Memory B cell (primary cell): Measurements from ENCODE around the gene HSD3B7.
A peak's percentile ranks its signal among the peaks of the same experiment; 100 is the strongest.
"Not testable (repeated sequence)": the region's sequence is repeated elsewhere in the genome, so short reads cannot be mapped to it uniquely, and the experiment has no call there.

Experiments
- ATAC-seq: fragments of 150-1000 bp; cut with Tn5 transposase; 2 replicates; pipeline ENCODE4 v1.10.0; 2021; ENCODE audit warnings: low read depth, mild to moderate bottlenecking, moderate library complexity
- DNase-seq, 2 donors: peaks; one replicate each; pipeline ENCODE4 v3.0.0; 2022; ENCODE audit warnings: low spot score in 2 of 2
- H3K27ac Mint-ChIP-seq: one replicate; pipeline ENCODE4 v1.8.0; 2022; ENCODE audit warnings: mild to moderate bottlenecking, moderate library complexity, mixed read lengths
- H3K27me3 Mint-ChIP-seq: one replicate; pipeline ENCODE4 v1.8.0; 2022; ENCODE audit warnings: mixed read lengths
- H3K36me3 Mint-ChIP-seq: one replicate; pipeline ENCODE4 v1.8.0; 2022; ENCODE audit warnings: mild to moderate bottlenecking, mixed read lengths
- H3K4me1 Mint-ChIP-seq: one replicate; pipeline ENCODE4 v1.8.0; 2022; ENCODE audit warnings: mixed read lengths
- H3K4me3 Mint-ChIP-seq: one replicate; pipeline ENCODE4 v1.8.0; 2022; ENCODE audit warnings: mild to moderate bottlenecking, moderate library complexity, mixed read lengths
- H3K9me3 Mint-ChIP-seq: one replicate; pipeline ENCODE4 v1.8.0; 2022; ENCODE audit warnings: mixed read lengths

The HSD3B7 gene

GRCh38 chr16:31007684-31008083, 22.7 kb downstream of the HSD3B7 start:
- H3K36me3 Mint-ChIP-seq: no peaks in the 10 kb centered on the region

GRCh38 chr16:31008149-31008548, 23.1 kb downstream of the HSD3B7 start:
- DNase-seq: no peak
- no peak for ATAC-seq
- peaks cover 4% of the 10 kb centered on the region for H3K4me1 Mint-ChIP-seq
- H3K27ac Mint-ChIP-seq: no peak overlapping the region
- no peak overlapping the region for H3K4me3 Mint-ChIP-seq
- no peaks in the 10 kb centered on the region for H3K36me3 Mint-ChIP-seq
- peaks cover under 1% of the 10 kb centered on the region for H3K9me3 Mint-ChIP-seq
- H3K27me3 Mint-ChIP-seq: peaks cover 29% of the 10 kb centered on the region

More at GRCh38 chr16:31007684-31008083, 22.7 kb downstream of the HSD3B7 start:
- peaks cover 29% of the 10 kb centered on the region for H3K27me3 Mint-ChIP-seq
- DNase-seq (no peak), ATAC-seq (no peak)
- peaks cover 3% of the 10 kb centered on the region for H3K4me1 Mint-ChIP-seq
- H3K9me3 Mint-ChIP-seq: no peaks in the 10 kb centered on the region
- no peak overlapping the region for H3K27ac Mint-ChIP-seq
- H3K4me3 Mint-ChIP-seq: no peak overlapping the region

GRCh38 chr16:31008551-31008950, 23.5 kb downstream of the HSD3B7 start:
- Mint-ChIP-seq H3K27me3 (peaks cover 29% of the 10 kb centered on the region), H3K36me3 (no peaks in the 10 kb centered on the region), H3K9me3 (peaks cover 3% of the 10 kb centered on the region), H3K27ac (no peak overlapping the region), H3K4me1 (peaks cover 8% of the 10 kb centered on the region), H3K4me3 (no peak overlapping the region)
- DNase-seq (no peak), ATAC-seq (no peak)

- H3K9me3 Mint-ChIP-seq: peaks cover 3% of the 10 kb centered on the region
- no peak overlapping the region for H3K4me3 Mint-ChIP-seq
- H3K36me3 Mint-ChIP-seq: no peaks in the 10 kb centered on the region
- no peak for DNase-seq
- no peak overlapping the region for H3K27ac Mint-ChIP-seq
- H3K4me1 Mint-ChIP-seq: peaks cover 11% of the 10 kb centered on the region
- ATAC-seq: no peak
- peaks cover 29% of the 10 kb centered on the region for H3K27me3 Mint-ChIP-seq
These were observed 24.1 kb downstream of the HSD3B7 start for GRCh38 chr16:31009120-31009519.

GRCh38 chr16:31009894-31010584, 25.0 kb downstream of the HSD3B7 start:
- H3K27me3 Mint-ChIP-seq: peaks cover 29% of the 10 kb centered on the region
- peaks cover 3% of the 10 kb centered on the region for H3K9me3 Mint-ChIP-seq
- DNase-seq (no peak), ATAC-seq (peak; percentile 32)
- H3K4me1 Mint-ChIP-seq: peaks cover 11% of the 10 kb centered on the region
- H3K36me3 Mint-ChIP-seq: no peaks in the 10 kb centered on the region
- no peak overlapping the region for H3K27ac Mint-ChIP-seq
- peak overlapping the region; percentile 30 for H3K4me3 Mint-ChIP-seq

GRCh38 chr16:31010585-31011325, 25.7 kb downstream of the HSD3B7 start, which contains the start of gene STX1B:
Gene STX1B (minus strand): TSS chr16:31010638. CDS start chr16:31010396, 242 bp downstream.
- peak; percentile 37 for ATAC-seq
- H3K4me1 Mint-ChIP-seq: peaks cover 11% of the 10 kb centered on the region
- H3K36me3 Mint-ChIP-seq: no peaks in the 10 kb centered on the region
- no peak within 1 kb of the TSS for H3K27ac Mint-ChIP-seq
- peaks cover 29% of the 10 kb centered on the region for H3K27me3 Mint-ChIP-seq
- peaks cover 3% of the 10 kb centered on the region for H3K9me3 Mint-ChIP-seq
- no peak for DNase-seq
- peak within 1 kb of the TSS; percentile 30 for H3K4me3 Mint-ChIP-seq

- H3K36me3 Mint-ChIP-seq, H3K27ac Mint-ChIP-seq, H3K9me3 Mint-ChIP-seq, ATAC-seq, DNase-seq: not testable (repeated sequence)
- H3K27me3 Mint-ChIP-seq: peaks cover 28% of the 10 kb centered on the region
- H3K4me3 Mint-ChIP-seq: peak overlapping the region; percentile 38
- H3K4me1 Mint-ChIP-seq: peaks cover 11% of the 10 kb centered on the region
These were observed 26.8 kb downstream of the HSD3B7 start for GRCh38 chr16:31011815-31012214.

GRCh38 chr16:31013292-31013691, 28.3 kb downstream of the HSD3B7 start:
- Mint-ChIP-seq H3K4me1 (peaks cover 11% of the 10 kb centered on the region), H3K27me3 (peaks cover 25% of the 10 kb centered on the region)
- not testable (repeated sequence) for H3K9me3 Mint-ChIP-seq, H3K27ac Mint-ChIP-seq, DNase-seq, H3K4me3 Mint-ChIP-seq, H3K36me3 Mint-ChIP-seq, ATAC-seq

- no peaks in the 10 kb centered on the region for H3K36me3 Mint-ChIP-seq
- H3K4me1 Mint-ChIP-seq: peaks cover 11% of the 10 kb centered on the region
- DNase-seq (no peak), ATAC-seq (no peak)
- H3K27me3 Mint-ChIP-seq: peaks cover 13% of the 10 kb centered on the region
- H3K27ac Mint-ChIP-seq: no peak overlapping the region
- peaks cover 3% of the 10 kb centered on the region for H3K9me3 Mint-ChIP-seq
- no peak overlapping the region for H3K4me3 Mint-ChIP-seq
These were observed 31.0 kb downstream of the HSD3B7 start for GRCh38 chr16:31016018-31016417.

GRCh38 chr16:31017756-31018155, 32.7 kb downstream of the HSD3B7 start:
- not testable (repeated sequence) for H3K27me3 Mint-ChIP-seq, H3K27ac Mint-ChIP-seq, H3K4me1 Mint-ChIP-seq, ATAC-seq, H3K4me3 Mint-ChIP-seq, H3K9me3 Mint-ChIP-seq, H3K36me3 Mint-ChIP-seq, DNase-seq

- no peak overlapping the region for H3K27ac Mint-ChIP-seq
- H3K9me3 Mint-ChIP-seq: no peaks in the 10 kb centered on the region
- H3K4me3 Mint-ChIP-seq: no peak overlapping the region
- H3K4me1 Mint-ChIP-seq: no peaks in the 10 kb centered on the region
- no peak for DNase-seq
- H3K27me3 Mint-ChIP-seq: peaks cover 2% of the 10 kb centered on the region
- no peak for ATAC-seq
- no peaks in the 10 kb centered on the region for H3K36me3 Mint-ChIP-seq
These were observed 35.5 kb downstream of the HSD3B7 start for GRCh38 chr16:31020536-31020935.

GRCh38 chr16:31022544-31023251, 37.7 kb downstream of the HSD3B7 start:
- Mint-ChIP-seq H3K36me3 (no peaks in the 10 kb centered on the region), H3K27ac (no peak overlapping the region), H3K4me3 (no peak overlapping the region), H3K4me1 (no peaks in the 10 kb centered on the region), H3K9me3 (no peaks in the 10 kb centered on the region), H3K27me3 (no peaks in the 10 kb centered on the region)
- no peak for DNase-seq
- no peak for ATAC-seq

- H3K4me1 Mint-ChIP-seq: no peaks in the 10 kb centered on the region
- no peaks in the 10 kb centered on the region for H3K36me3 Mint-ChIP-seq
- DNase-seq (no peak), ATAC-seq (no peak)
- no peak overlapping the region for H3K27ac Mint-ChIP-seq
- no peaks in the 10 kb centered on the region for H3K9me3 Mint-ChIP-seq
- H3K27me3 Mint-ChIP-seq: no peaks in the 10 kb centered on the region
- no peak overlapping the region for H3K4me3 Mint-ChIP-seq
These were observed 38.2 kb downstream of the HSD3B7 start for GRCh38 chr16:31023252-31023602.

- DNase-seq (no peak), ATAC-seq (no peak)
- Mint-ChIP-seq H3K27ac (no peak overlapping the region), H3K9me3 (no peaks in the 10 kb centered on the region), H3K36me3 (no peaks in the 10 kb centered on the region), H3K4me3 (no peak overlapping the region), H3K27me3 (no peaks in the 10 kb centered on the region), H3K4me1 (no peaks in the 10 kb centered on the region)
These were observed 38.7 kb downstream of the HSD3B7 start for GRCh38 chr16:31023627-31024226.
